NCI-H2081 treated with DMSO at 0.1 percent for 48 hours (cell line): ENCODE results near the gene TEKTIP1.
"Not testable (repeated sequence)": the region's sequence is repeated elsewhere in the genome, so short reads cannot be mapped to it uniquely, and the experiment has no call there.

ENCODE experiments used
- DNase-seq: peaks from one replicate; lab custom pipeline; 2025; lab: John Stamatoyannopoulos, UW

TEKTIP1 gene

DNA sequence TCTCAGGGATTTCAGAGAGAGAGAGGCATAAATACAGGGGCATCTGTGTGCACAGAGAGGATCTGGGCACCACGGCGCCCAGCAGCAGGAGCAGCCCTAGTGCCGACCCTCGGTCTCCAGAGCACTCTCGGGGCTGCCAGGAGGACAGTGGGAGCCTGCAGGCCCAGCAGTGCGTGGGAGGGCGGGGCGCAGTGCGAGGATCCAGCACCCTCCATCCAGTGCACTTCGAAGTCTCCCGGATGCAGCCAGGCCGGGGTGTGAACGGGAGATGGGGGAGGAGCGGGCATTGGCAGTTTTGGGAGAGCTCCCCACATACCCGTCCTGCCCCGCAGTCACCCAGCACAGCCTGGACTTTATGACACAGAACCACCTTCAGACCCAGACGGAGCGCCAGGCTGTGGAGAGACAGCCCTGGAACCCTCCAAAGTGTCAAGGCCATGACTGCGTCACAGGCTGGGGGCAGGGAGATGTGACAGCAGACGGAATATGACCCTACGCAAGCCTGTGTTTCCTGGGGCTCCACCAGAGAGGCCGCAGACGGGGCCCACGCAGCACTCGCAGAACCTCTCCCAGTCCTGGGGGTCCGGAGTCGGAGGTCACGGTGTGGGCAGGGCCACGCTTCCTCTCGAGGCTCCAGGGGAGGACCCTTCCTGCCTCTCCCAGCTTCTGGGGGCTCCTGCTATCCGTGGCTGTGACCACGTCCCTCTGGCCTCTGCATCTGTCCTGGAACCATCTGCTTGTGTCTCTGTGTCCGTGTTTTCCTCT, 14.7 kb upstream of the TEKTIP1 start:
- no peak for DNase-seq

DNA sequence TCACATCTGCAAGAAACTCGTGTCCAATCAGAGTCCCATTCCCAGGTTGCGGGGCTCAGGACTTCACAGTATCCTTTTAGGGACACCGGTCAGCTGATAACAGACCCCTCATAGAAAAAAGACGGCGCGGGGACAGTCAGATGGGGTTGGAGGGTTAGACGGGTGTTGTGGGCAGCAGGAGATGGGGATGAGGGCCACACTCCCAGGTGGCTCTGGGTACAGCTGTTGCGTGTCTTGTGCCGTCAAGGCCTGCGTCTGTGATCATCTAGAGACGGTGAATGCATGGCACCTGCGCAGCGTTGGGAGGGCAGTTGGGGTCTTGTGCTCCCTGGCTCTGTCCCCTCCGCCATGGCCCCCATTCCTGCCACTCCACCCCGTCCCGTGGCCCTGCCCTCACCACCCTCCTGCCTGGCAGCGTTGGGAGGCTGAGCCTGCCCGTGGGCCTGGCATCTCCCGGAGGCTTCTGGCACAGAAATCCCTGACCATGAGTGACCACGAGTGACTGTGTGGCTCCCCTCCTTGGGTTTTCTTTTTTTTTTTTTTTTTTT, 14.0 kb upstream of the TEKTIP1 start:
- no peak for DNase-seq

DNA sequence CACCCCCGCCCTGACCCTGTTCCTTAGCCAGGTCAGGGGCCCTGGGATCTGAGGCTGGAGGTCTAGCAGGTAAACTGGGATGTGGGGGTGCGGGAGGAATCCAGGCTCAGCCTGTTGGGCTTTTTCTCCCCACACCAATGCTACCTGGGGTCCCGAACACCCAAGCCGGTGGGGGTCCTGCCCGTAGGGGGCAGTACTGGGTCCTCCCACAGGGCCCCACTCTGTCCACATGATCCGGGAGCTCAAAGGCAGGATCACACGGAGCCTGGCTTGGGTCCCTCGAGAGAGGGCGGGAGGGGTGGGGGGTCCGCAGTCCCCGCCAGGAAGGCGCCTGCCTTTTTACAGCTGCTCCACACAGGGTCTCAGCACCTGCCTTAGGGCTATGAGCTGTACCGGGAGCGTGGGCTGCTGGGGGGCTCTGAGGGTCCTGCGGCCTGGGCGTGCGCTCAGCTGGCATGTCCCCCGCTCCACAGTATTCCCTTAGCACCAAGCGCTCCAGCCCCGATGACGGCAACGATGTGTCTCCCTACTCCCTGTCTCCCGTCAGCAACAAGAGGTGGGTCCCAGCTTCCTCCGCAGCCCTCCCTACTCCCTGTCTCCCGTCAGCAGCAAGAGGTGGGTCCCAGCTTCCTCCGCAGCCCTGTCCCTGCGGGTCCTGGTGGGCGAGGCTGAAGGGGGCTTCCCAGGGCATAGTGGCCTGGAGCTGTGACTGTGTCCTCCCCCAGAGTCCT, 12.3 kb upstream of the TEKTIP1 start:
- no peak for DNase-seq

DNA sequence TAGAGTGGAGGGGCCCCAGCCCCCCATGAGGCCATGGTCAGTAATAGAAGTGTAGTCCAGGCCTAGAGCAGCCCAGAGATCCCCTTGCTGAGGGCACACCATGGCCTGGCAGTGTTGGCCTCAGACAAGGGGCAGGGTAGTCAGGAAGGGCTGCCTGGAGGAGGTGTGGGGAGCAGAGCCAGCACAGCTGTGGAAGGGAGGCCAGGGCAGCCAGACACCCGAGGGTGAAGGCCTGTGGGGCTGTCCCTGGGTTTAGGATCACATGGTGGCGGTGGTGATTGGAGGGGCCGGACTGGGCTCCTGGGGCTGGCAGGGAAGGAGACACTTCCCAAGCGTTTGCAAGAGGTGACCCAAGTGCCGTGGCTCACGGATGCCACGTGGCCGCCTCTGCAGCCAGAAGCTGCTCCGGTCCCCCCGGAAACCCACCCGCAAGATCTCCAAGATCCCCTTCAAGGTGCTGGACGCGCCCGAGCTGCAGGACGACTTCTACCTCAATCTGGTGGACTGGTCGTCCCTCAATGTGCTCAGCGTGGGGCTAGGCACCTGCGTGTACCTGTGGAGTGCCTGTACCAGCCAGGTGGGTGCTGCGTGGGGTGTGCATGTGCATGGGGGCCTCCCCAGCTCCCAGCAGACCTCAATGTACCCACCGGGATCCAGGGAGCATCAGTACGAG, 11.6 kb upstream of the TEKTIP1 start:
- DNase-seq, result no peak

DNA sequence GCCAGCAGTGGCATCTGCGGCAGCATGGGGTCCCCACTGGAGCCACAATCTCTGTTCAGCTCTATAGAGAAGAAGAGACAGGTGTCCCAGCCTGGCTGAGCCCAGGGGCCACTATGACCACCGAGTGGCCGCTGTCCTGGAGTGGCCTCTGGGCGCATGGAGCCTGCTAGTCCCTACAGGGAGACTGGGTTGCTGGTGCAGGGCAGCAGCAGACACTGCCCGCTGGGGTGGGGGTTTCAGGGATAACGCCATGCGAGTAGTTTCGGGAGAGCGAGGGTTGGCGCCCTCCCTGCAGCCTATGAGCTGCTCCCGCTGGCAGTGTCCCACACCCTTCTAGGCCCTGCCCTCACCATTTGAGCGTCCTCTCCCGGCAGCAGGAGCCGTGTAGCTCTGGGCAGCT, 10.9 kb upstream of the TEKTIP1 start:
- DNase-seq, result no peak

DNA sequence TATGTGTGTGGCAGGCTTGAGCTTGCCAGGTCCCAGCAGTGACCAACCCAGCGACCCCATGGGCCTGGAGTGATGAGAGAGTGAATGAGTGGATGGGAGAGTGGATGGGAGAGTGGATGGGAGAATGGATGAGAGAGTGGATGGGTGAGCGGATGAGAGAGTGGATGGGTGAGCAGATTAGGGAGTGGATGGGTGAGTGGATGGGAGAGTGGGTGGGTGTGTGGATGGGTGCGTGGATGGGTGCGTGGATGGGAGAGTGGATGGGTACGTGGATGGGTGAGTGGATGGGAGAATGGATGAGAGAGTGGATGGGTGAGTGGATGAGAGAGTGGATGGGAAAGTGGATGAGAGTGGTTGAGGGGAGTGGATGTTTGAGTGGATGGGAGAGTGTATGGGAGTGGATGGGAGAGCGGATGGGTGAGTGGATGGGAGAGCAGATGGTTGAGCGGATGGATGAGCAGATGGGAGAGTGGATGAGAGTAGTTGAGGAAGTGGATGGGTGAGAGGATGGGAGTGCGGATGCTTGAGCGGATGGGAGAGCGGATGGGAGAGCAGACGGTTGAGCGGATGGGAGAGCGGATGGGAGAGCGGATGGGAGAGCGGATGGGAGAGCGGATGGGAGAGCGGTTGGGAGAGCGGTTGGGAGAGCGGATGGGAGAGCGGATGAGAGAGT, 10.3 kb upstream of the TEKTIP1 start:
- DNase-seq, result no peak

DNA sequence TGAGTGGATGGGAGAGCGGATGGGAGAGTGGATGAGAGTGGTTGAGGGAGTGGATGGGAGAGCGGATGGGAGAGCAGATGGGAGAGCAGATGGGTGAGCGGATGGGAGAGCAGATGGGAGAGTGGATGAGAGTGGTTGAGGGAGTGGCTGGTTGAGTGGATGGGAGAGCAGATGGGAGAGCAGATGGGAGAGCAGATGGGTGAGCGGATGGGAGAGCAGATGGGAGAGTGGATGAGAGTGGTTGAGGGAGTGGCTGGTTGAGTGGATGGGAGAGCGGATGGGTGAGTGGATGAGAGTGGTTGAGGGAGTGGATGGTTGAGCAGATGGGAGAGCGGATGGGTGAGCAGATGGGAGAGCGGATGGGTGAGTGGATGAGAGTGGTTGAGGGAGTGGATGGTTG, 9.7 kb upstream of the TEKTIP1 start:
- DNase-seq, result not testable (repeated sequence)

DNA sequence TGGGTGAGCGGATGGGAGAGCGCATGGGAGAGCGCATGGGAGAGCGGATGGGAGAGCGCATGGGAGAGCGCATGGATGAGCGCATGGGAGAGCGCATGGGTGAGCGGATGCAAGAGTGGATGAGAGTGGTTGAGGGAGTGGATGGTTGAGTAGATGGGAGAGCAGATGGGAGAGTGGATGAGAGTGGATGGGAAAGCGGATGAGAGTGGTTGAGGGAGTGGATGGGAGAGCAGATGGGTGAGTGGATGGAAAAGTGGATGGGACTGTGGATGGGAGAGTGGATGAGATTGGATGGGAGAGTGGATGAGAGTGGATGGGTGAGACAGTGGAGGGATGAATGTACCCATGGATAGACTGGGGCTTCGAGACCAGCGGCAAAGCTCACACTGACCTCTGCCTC, 8.6 kb upstream of the TEKTIP1 start:
- DNase-seq, result no peak

DNA sequence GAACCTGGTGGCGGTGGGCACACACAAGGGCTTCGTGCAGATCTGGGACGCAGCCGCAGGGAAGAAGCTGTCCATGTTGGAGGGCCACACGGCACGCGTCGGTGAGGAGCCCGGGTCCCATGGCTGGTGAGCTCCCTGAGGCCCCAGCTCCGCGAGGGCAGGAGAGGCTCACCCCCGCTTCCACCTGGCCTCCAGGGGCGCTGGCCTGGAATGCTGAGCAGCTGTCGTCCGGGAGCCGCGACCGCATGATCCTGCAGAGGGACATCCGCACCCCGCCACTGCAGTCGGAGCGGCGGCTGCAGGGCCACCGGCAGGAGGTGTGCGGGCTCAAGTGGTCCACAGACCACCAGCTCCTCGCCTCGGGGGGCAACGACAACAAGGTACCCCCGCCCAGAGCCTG, 7.3 kb upstream of the TEKTIP1 start:
- DNase-seq, result no peak

DNA sequence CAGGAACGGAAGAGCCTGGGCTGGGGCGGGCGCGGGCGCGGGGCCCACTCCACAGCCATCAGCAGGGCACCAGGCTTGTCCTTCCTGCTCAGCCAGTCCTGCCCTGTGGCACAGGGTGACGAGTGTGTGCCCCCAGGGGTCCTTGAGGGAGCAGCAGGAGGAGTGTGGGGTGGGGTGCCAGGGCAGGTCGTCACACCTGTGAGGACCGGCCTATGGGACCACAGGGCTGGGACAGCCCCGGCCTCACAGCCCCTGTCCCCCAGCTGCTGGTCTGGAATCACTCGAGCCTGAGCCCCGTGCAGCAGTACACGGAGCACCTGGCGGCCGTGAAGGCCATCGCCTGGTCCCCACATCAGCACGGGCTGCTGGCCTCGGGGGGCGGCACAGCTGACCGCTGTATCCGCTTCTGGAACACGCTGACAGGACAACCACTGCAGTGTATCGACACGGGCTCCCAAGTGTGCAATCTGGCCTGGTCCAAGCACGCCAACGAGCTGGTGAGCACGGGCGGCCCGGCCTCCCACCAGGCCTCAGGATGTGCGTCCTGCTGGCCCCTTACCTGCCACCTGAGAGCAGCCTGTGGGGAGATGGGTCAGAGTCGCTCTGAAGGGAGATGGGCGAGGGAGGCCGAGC, 6.7 kb upstream of the TEKTIP1 start:
- no peak for DNase-seq

DNA sequence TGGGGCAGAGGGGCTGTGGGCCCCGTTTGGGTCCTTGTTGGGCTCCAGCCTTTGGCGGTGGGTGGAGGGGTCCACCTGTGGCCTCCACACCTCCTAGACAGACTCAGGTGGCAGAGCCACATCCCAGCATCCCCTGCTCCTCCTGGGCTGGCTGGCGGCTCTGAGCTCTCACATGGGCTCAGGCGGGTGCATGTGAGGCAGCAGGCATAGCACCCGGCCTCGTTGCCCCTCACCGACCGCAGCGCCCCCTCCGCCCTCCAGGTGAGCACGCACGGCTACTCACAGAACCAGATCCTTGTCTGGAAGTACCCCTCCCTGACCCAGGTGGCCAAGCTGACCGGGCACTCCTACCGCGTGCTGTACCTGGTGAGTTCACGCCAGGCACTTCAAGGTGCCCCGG, 5.9 kb upstream of the TEKTIP1 start:
- DNase-seq, result no peak

DNA sequence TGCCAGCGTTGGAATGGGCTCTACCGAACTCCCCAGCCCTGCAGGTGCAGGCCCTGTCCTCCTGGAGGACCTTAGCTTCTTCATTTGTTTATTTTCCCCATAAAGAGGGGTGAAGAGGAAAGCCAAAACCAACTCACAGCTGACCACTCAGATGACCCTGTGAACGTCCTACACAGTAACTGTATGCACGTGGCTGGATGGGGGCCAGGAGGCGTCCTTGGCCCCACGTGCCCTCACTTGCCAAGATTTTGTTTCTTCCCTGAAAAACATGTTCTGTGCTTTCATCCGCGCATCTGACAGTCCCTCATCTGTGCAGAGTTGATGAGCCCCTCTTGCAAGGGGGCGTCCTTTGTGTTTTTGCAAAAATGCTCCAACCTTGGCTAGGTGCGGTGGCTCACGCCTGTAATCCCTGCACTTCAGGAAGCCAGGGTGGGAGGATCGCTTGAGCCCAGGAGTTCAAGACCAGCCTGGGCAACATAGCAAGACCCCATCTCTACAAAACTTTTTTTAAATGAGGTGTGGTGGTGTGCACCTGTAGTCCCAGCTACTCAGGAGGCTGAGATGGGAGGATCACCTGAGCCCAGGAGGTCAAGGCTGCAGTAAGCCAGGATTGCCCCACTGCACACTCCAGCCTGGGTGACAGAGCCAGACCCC, 5.3 kb upstream of the TEKTIP1 start:
- no peak for DNase-seq

DNA sequence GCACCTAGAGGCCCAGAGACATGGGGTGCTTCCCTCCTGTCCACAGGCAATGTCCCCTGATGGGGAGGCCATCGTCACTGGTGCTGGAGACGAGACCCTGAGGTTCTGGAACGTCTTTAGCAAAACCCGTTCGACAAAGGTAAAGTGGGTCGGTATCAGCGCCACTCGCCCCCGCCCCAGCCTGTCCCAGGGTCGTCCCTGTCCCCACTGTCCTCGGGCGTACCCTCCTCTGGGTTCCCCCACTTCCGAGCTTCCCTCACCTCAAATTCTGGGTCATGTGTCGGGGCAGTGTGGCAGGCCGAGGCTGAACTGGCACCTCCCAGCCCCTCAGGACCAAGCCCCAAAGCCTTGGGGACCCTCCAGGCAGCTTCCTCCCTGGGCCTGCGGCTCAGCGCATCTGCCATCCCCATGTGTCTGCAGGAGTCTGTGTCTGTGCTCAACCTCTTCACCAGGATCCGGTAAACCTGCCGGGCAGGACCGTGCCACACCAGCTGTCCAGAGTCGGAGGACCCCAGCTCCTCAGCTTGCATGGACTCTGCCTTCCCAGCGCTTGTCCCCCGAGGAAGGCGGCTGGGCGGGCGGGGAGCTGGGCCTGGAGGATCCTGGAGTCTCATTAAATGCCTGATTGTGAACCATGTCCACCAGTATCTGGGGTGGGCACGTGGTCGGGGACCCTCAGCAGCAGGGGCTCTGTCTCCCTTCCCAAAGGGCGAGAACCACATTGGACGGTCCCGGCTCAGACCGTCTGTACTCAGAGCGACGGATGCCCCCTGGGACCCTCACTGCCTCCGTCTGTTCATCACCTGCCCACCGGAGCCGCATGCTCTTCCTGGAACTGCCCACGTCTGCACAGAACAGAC, 4.4 kb upstream of the TEKTIP1 start:
- DNase-seq, result no peak

DNA sequence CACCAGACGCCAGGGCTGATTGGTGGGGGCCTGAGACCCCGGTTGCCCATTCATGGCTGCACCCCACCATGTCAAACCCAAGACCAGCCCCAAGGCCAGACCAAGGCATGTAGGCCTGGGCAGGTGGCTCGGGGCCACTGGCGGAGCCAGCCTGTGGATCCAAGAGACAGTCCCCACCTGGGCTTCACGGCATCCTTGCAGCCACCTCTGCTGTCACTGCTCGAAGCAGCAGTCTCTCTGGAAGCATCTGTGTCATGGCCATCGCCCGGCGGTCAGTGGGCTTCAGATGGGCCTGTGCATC, 3.8 kb upstream of the TEKTIP1 start:
- DNase-seq, result no peak

DNA sequence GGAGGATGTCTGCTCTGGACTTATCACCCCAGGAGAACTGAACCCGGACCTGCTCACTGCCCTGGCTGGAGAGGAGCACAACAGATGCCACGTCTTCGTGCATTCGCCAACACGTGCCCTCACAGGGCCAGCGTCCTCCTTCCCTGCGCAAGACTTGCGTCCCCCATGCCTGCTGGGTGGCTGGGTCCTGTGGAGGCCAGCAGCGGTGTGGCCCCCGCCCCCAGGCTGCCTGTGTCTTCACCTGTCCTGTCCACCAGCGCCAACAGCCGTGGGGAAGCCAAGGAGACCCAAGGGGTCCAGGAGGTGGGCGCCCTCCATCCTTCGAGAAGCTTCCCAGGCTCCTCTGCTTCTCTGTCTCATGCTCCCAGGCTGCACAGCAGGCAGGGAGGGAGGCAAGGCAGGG, 3.4 kb upstream of the TEKTIP1 start:
- DNase-seq, result no peak

DNA sequence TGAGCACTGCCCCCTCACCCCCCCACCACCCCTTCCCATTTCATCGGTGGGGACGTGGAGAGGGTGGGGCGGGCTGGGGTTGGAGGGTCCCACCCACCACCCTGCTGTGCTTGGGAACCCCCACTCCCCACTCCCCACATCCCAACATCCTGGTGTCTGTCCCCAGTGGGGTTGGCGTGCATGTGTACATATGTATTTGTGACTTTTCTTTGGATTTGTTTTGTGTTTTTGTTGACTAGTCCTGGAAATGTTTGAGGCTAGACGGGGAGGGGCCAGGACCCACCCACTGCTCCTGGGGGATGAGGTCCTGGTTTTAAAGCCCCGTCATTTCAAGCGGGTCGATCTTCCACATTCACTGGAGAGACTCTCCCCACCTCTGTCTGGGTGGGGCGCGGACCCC, 3.0 kb upstream of the TEKTIP1 start:
- no peak for DNase-seq

DNA sequence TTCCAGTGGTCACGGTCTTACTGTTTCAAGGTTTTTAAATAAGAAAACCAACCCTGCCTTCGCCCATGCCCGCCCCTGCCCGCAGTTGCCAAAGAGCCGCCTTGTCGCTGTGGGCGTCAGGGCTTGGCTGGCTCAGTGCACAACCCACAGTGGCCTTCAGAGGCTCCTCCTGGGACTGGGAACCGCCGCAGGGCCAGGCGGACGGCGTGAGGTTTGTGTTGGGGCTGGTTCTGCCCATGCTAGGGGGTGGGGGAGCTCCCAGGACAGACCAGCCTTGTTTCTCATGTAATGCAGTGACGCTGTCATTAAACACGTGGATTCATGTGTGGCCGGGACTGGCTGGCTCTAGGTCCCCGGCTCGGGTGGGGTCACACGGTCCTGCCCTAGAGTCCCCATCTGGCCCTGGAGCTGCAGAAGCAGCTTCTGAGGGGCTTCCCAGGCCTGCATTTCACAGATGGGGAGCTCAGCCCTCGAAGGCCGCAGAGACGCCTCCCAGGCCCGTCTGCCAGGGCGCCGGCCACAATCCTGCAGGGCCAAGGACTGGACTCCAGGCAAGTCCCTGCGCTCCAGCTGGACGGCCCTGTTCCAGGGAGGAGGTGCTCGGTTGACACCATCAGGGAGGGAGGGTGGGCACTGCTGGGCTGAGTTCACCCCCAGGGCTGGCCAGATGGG, 2.4 kb upstream of the TEKTIP1 start:
- DNase-seq, result no peak

DNA sequence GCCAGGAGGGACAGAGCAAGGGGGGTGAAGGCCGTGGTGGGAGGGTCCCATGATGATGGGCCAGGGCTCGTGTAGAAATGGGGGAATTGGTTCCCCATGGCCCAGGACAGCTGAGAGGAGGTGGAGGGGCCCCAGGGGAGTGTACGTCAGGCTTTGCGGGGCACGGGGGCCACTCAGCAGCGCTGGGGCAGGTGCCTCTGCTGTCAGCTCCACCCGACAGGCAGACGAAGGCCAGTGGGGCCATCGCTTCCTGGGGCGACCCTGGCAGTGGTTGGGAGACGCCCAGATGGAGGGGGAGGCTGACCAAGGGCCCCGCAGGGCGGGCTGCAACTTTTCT, 1.9 kb upstream of the TEKTIP1 start:
- no peak for DNase-seq

DNA sequence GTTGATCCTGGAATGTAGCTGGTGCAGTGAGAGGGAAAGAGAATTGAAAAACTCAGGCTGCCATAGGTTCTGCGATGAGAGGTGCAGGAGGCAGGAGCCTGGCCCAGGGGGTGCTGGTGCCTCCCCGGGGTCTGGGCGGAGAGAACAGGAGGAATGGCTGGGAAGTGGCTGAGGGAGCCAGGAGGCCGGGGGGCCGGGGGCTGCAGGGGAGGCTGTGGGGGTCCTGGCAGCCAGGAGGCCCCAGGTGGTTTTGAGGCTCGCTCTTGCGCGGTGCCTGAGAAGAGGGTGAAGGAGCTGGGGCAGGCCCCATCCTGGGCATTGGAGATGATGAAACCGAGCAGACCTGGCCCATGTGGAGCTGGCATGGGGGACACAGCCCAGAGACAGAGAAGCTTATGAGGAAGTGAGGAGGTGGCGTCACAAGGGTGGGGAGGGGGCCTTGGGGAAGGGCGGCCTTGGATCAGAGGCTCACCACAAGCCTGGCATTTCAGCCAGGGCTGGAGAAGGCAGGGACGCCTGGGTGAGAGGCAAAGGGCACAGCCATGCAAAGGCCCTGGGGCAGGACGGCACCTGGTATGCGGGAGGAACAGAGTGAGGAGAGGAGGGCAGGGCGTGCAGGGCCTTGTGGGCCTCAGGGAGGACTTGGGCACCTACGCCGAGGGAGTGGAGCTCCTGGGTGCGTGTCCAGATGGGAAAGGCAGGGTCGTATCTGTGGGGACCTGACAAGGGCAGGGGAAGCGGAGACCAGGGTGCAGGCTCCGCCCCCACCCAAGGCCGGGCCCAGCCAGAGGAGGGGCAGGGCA, 1.3 kb upstream of the TEKTIP1 start:
- no peak for DNase-seq
